DND-41 (cell line): ENCODE measurements around the gene GPC5.

Experiments used
- EZH2 ChIP-seq: IDR thresholded peaks from 3 replicates; pipeline ENCODE4 v1.6.1; 2012; ENCODE audit warnings: borderline replicate concordance, low read depth, mild to moderate bottlenecking, moderate library complexity, low read length, inconsistent platforms; ENCODE audit not compliant: severe bottlenecking
- TF ChIP-seq, protein P1 (sequence below): IDR thresholded peaks from 2 replicates; pipeline ENCODE4 v1.5.1; 2012; ENCODE audit warnings: borderline replicate concordance, low read length, moderate library complexity, mild to moderate bottlenecking; ENCODE audit not compliant: poor library complexity, severe bottlenecking; ENCODE audit errors: extremely low read depth

- TF ChIP-seq, protein P1, sequence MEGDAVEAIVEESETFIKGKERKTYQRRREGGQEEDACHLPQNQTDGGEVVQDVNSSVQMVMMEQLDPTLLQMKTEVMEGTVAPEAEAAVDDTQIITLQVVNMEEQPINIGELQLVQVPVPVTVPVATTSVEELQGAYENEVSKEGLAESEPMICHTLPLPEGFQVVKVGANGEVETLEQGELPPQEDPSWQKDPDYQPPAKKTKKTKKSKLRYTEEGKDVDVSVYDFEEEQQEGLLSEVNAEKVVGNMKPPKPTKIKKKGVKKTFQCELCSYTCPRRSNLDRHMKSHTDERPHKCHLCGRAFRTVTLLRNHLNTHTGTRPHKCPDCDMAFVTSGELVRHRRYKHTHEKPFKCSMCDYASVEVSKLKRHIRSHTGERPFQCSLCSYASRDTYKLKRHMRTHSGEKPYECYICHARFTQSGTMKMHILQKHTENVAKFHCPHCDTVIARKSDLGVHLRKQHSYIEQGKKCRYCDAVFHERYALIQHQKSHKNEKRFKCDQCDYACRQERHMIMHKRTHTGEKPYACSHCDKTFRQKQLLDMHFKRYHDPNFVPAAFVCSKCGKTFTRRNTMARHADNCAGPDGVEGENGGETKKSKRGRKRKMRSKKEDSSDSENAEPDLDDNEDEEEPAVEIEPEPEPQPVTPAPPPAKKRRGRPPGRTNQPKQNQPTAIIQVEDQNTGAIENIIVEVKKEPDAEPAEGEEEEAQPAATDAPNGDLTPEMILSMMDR: no peak
- no peak for TF ChIP-seq EZH2
Measured at GRCh38 chr13:91359111-91359510, 39.3 kb upstream of the GPC5 start.
